SH-SY5Y (cell line): ENCODE results near the gene PER2.

Source experiments
- GATA2 ChIP-seq: IDR thresholded peaks from 2 replicates; pipeline ENCODE4 v1.6.1; 2011; ENCODE audit warnings: mild to moderate bottlenecking, low read depth, low read length
- GATA3 ChIP-seq: IDR thresholded peaks from 2 replicates; pipeline ENCODE4 v1.6.1; 2011; ENCODE audit warnings: low read depth, mild to moderate bottlenecking, low read length, moderate library complexity

GRCh38 chr2:238290715-238291549 lies 2.5 kb upstream of the PER2 start:
- no peak for TF ChIP-seq GATA2
- TF ChIP-seq GATA3, result no peak
